Natural killer cell (primary cell): ENCODE measurements around the gene AATK. TPM values are rescaled to one million over a fixed set of nuclear protein-coding genes. Genes with fewer than 3 reads are reported as not detected.

Source experiments
- ATAC-seq, 3 donors: fragments of 150-1000 bp in 2 of 3; fragments of 200-7000 bp in 1 of 3; cut with Tn5 transposase; 1 replicate in 1 of 3; 2 replicates in 2 of 3; pipeline ENCODE4 v1.10.0; 2021; ENCODE audit warnings: mild to moderate bottlenecking in 2 of 3, moderate library complexity in 2 of 3
- DNase-seq, 2 donors: peaks; one replicate each; pipeline versions ENCODE4 v3.0.0 to v3.0.0-alpha.2; 2013 to 2021; ENCODE audit warnings: mixed read lengths in 1 of 2
- H3K27ac ChIP-seq: one replicate; pipeline ENCODE4 v1.5.1; 2013; ENCODE audit warnings: mild to moderate bottlenecking, low read length
- H3K27me3 ChIP-seq: one replicate; pipeline ENCODE4 v1.6.1; 2013; ENCODE audit warnings: low read length; ENCODE audit not compliant: control insufficient read depth, insufficient read depth
- H3K36me3 ChIP-seq: one replicate; pipeline ENCODE4 v1.6.1; 2013; ENCODE audit warnings: low read length; ENCODE audit not compliant: control insufficient read depth, insufficient read depth
- H3K4me1 ChIP-seq: one replicate; pipeline ENCODE4 v1.6.1; 2013; ENCODE audit warnings: low read length; ENCODE audit not compliant: control insufficient read depth, insufficient read depth
- H3K4me3 ChIP-seq: one replicate; pipeline ENCODE4 v1.5.1; 2013; ENCODE audit warnings: low read length
- H3K9me3 ChIP-seq: one replicate; pipeline ENCODE4 v1.6.1; 2013; ENCODE audit warnings: low read length; ENCODE audit not compliant: control insufficient read depth, insufficient read depth
- H3K27ac Mint-ChIP-seq, 2 donors: one replicate each; pipeline ENCODE4 v1.8.0; 2022; ENCODE audit warnings: mild to moderate bottlenecking in 2 of 2, mixed read lengths in 2 of 2, moderate library complexity in 1 of 2
- H3K27me3 Mint-ChIP-seq, 2 donors: one replicate each; pipeline ENCODE4 v1.8.0; 2022; ENCODE audit warnings: low read depth in 2 of 2, mixed read lengths in 2 of 2
- H3K36me3 Mint-ChIP-seq: one replicate; pipeline ENCODE4 v1.8.0; 2022; ENCODE audit warnings: mixed read lengths
- H3K4me1 Mint-ChIP-seq, 2 donors: one replicate each; pipeline ENCODE4 v1.8.0; 2022; ENCODE audit warnings: mixed read lengths in 2 of 2
- H3K4me3 Mint-ChIP-seq: one replicate; pipeline ENCODE4 v1.8.0; 2022; ENCODE audit warnings: mild to moderate bottlenecking, moderate library complexity, mixed read lengths
- H3K9me3 Mint-ChIP-seq, 2 donors: one replicate each; pipeline ENCODE4 v1.8.0; 2022; ENCODE audit warnings: mixed read lengths in 2 of 2
- CTCF ChIP-seq: fragments of 200-600 bp; IDR thresholded peaks from one replicate; pipeline ENCODE4 v1.8.0; 2022; ENCODE audit warnings: antibody characterized with exemption
- WGBS: methylation state at CpG from one replicate; pipeline ENCODE4 v1.1.7; 2013; ENCODE audit warnings: missing lambda C conversion rate; ENCODE audit not compliant: insufficient coverage; 5-methylcytosine and 5-hydroxymethylcytosine counted together
- intact Hi-C: fragments of 100-400 bp; cut with micrococcal nuclease; formaldehyde crosslinking; loops from one replicate; pipeline ENCODE4 v1.14.2; 2022
- total RNA-seq, 4 donors: library from RNA; stranded (reverse); fragments of 120-200 nt in 1 of 4; gene quantifications; one replicate each; pipeline versions ENCODE4 v1.2.3 to v1.2.4, GENCODE V29; 2013 to 2022

Gene AATK
- total RNA-seq, 3 donors from 2014 or later (not counting 1 experiment from before 2014, with no cell fraction given): 8.5 to 13.7 (median 10.4) TPM

GRCh38 chr17:81152288-81152828 is 13.7 kb downstream of the AATK start:
- Mint-ChIP-seq H3K9me3 (no peaks in the 10 kb centered on the region), H3K4me3 (no peak overlapping the region), H3K27ac (no peak overlapping the region), H3K27me3 (no peaks in the 10 kb centered on the region), H3K36me3 (no peaks in the 10 kb centered on the region), H3K4me1 (peaks cover 8 to 22% of the 10 kb centered on the region in 2 donors)
- no peak overlapping the region for H3K4me3 ChIP-seq
- intact Hi-C loops: no loop called here
- no peak for DNase-seq
- H3K9me3 ChIP-seq: no peaks in the 10 kb centered on the region
- no peak overlapping the region for H3K27ac ChIP-seq
- WGBS: 52% methylated on average over 6 of the region's 8 CpGs
- TF ChIP-seq CTCF: no peak
- peaks cover 23% of the 10 kb centered on the region for H3K4me1 ChIP-seq
- H3K36me3 ChIP-seq: no peaks in the 10 kb centered on the region
- H3K27me3 ChIP-seq: no peaks in the 10 kb centered on the region
- no peak for ATAC-seq

DNA sequence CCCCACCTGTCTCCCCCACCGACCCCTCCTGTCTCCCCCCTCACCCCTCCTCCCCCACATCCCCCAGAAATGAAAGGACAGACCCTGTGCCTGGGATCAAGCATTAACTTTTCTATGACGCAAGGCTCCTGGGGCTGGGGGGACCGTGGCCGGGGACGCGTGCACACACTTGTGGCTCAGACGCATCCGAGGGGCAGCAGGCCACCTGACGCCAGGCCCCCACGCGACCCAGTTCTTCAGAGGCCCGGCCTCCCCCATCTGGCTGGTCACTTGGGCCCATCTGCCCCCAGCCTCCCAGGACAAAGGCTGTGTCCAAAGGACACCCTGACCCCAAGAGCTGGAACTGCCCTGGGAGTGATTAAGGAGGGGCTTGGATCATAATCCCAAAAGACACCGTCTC is 14.7 kb downstream of the AATK start:
- Mint-ChIP-seq H3K4me1 (peaks cover 8 to 22% of the 10 kb centered on the region in 2 donors), H3K27me3 (no peaks in the 10 kb centered on the region), H3K36me3 (no peaks in the 10 kb centered on the region), H3K4me3 (no peak overlapping the region), H3K9me3 (no peaks in the 10 kb centered on the region), H3K27ac (no peak overlapping the region)
- Histone ChIP-seq H3K4me1 (peaks cover 23% of the 10 kb centered on the region), H3K9me3 (no peaks in the 10 kb centered on the region), H3K27ac (no peak overlapping the region), H3K36me3 (no peaks in the 10 kb centered on the region), H3K27me3 (no peaks in the 10 kb centered on the region), H3K4me3 (no peak overlapping the region)
- WGBS: 89% methylated on average over 11 of the region's 13 CpGs
- DNase-seq (no peak), ATAC-seq (no peak)
- intact Hi-C loops: no loop called here
- no peak for TF ChIP-seq CTCF

- Histone ChIP-seq H3K4me1 (peaks cover 23% of the 10 kb centered on the region), H3K27me3 (no peaks in the 10 kb centered on the region), H3K27ac (no peak overlapping the region), H3K9me3 (no peaks in the 10 kb centered on the region), H3K36me3 (no peaks in the 10 kb centered on the region), H3K4me3 (no peak overlapping the region)
- TF ChIP-seq CTCF: no peak
- Mint-ChIP-seq H3K27ac (peak overlapping the region; percentile 14 to 76), H3K4me1 (peaks cover 8 to 22% of the 10 kb centered on the region in 2 donors), H3K9me3 (no peaks in the 10 kb centered on the region), H3K36me3 (no peaks in the 10 kb centered on the region), H3K4me3 (no peak overlapping the region), H3K27me3 (no peaks in the 10 kb centered on the region)
- ATAC-seq (peak in 2 of 3 donors; percentile 24 to 43), DNase-seq (no peak)
- 47% methylated on average over 13 of the region's 14 CpGs for WGBS
- intact Hi-C loops: no loop called here
These were observed 15.5 kb downstream of the AATK start for GRCh38 chr17:81150377-81151077.
